ENCODE data around the gene HSD17B14. TPM values are rescaled to one million over a fixed set of nuclear protein-coding genes. Genes with fewer than 3 reads are reported as not detected.
"Not testable (repeated sequence)": the region's sequence is repeated elsewhere in the genome, so short reads cannot be mapped to it uniquely, and the experiment has no call there.

The HSD17B14 gene
- total RNA-seq (under 1 TPM in 1 of 2 donors, not detected in 1; 0.44 TPM), total RNA-seq (0 to 0.08 reads per million in 2 donors)

GRCh38 chr19:48836089-48837017 lies at the start of gene HSD17B14:
HSD17B14 (minus strand) TSS chr19:48836491; CDS start chr19:48836411, 80 bp downstream.
- H3K9me3 ChIP-seq (ENCODE audit: control insufficient read depth, low read length, poor library complexity, severe bottlenecking) = no peaks in the 10 kb centered on the region
- Mint-ChIP-seq H3K27ac (peak within 1 kb of the TSS; percentile 62), H3K4me3 (peak within 1 kb of the TSS; percentile 87), H3K4me1 (peaks cover 16% of the 10 kb centered on the region), H3K27me3 (peaks cover 11% of the 10 kb centered on the region), H3K36me3 (ENCODE audit: low read depth) (peaks cover 5% of the 10 kb centered on the region)
- peak; percentile 28 for ATAC-seq
- DNase-seq = no peak

- Mint-ChIP-seq H3K4me3 (no peak overlapping the region), H3K4me1 (peaks cover 10% of the 10 kb centered on the region), H3K27me3 (no peaks in the 10 kb centered on the region), H3K36me3 (ENCODE audit: low read depth) (no peaks in the 10 kb centered on the region), H3K27ac (peak overlapping the region; percentile 99)
- H3K9me3 ChIP-seq (ENCODE audit: control insufficient read depth, low read length, poor library complexity, severe bottlenecking) = no peaks in the 10 kb centered on the region
- ATAC-seq = no peak
- no peak for DNase-seq
Measured at GRCh38 chr19:48883726-48884125, 47.4 kb upstream of the HSD17B14 start.

GRCh38 chr19:48881741-48882657 lies 45.7 kb upstream of the HSD17B14 start:
- peak overlapping the region; percentile 68 for H3K4me3 Mint-ChIP-seq
- H3K27ac Mint-ChIP-seq = peak overlapping the region; percentile 99
- H3K27me3 Mint-ChIP-seq = no peaks in the 10 kb centered on the region
- H3K36me3 Mint-ChIP-seq (ENCODE audit: low read depth) = no peaks in the 10 kb centered on the region
- peaks cover 20% of the 10 kb centered on the region for H3K4me1 Mint-ChIP-seq
- no peak for DNase-seq
- no peaks in the 10 kb centered on the region for H3K9me3 ChIP-seq (ENCODE audit: control insufficient read depth, low read length, poor library complexity, severe bottlenecking)
- peak; percentile 52 for ATAC-seq

GRCh38 chr19:48879696-48880095 lies 43.4 kb upstream of the HSD17B14 start:
- not testable (repeated sequence) for H3K9me3 ChIP-seq (ENCODE audit: control insufficient read depth, low read length, poor library complexity, severe bottlenecking); ATAC-seq; H3K27me3 Mint-ChIP-seq; DNase-seq; H3K36me3 Mint-ChIP-seq (ENCODE audit: low read depth)
- Mint-ChIP-seq H3K4me3 (peak overlapping the region; percentile 47), H3K4me1 (peaks cover 33% of the 10 kb centered on the region), H3K27ac (peak overlapping the region; percentile 99)

GRCh38 chr19:48879025-48879637 lies 42.8 kb upstream of the HSD17B14 start:
- no peak for ATAC-seq
- no peaks in the 10 kb centered on the region for H3K9me3 ChIP-seq (ENCODE audit: control insufficient read depth, low read length, poor library complexity, severe bottlenecking)
- H3K4me1 Mint-ChIP-seq = peaks cover 39% of the 10 kb centered on the region
- peak overlapping the region; percentile 99 for H3K27ac Mint-ChIP-seq
- H3K27me3 Mint-ChIP-seq = no peaks in the 10 kb centered on the region
- H3K4me3 Mint-ChIP-seq = peak overlapping the region; percentile 70
- DNase-seq = no peak
- H3K36me3 Mint-ChIP-seq (ENCODE audit: low read depth) = peaks cover 9% of the 10 kb centered on the region

- H3K4me3 Mint-ChIP-seq = peak overlapping the region; percentile 70
- H3K4me1 Mint-ChIP-seq = peaks cover 46% of the 10 kb centered on the region
- peak overlapping the region; percentile 99 for H3K27ac Mint-ChIP-seq
- ATAC-seq = no peak
- no peaks in the 10 kb centered on the region for H3K27me3 Mint-ChIP-seq
- H3K36me3 Mint-ChIP-seq (ENCODE audit: low read depth) = peaks cover 16% of the 10 kb centered on the region
- DNase-seq = no peak
- H3K9me3 ChIP-seq (ENCODE audit: control insufficient read depth, low read length, poor library complexity, severe bottlenecking) = no peaks in the 10 kb centered on the region
Measured at GRCh38 chr19:48878196-48879024, 42.1 kb upstream of the HSD17B14 start.

GRCh38 chr19:48877855-48878195 lies 41.5 kb upstream of the HSD17B14 start:
- peak overlapping the region; percentile 99 for H3K27ac Mint-ChIP-seq
- DNase-seq = no peak

GRCh38 chr19:48876043-48876981 lies 40.0 kb upstream of the HSD17B14 start:
- not testable (repeated sequence) for H3K27me3 Mint-ChIP-seq; ATAC-seq; H3K9me3 ChIP-seq (ENCODE audit: control insufficient read depth, low read length, poor library complexity, severe bottlenecking)
- Mint-ChIP-seq H3K27ac (peak overlapping the region; percentile 99), H3K4me3 (peak overlapping the region; percentile 95), H3K36me3 (ENCODE audit: low read depth) (peaks cover 27% of the 10 kb centered on the region), H3K4me1 (peaks cover 56% of the 10 kb centered on the region)
- peak in 1 of 3 donors; percentile 39 for DNase-seq

More at GRCh38 chr19:48877855-48878195, 41.5 kb upstream of the HSD17B14 start:
- Mint-ChIP-seq H3K4me3 (peak overlapping the region; percentile 70), H3K4me1 (peaks cover 52% of the 10 kb centered on the region), H3K36me3 (ENCODE audit: low read depth) (peaks cover 22% of the 10 kb centered on the region), H3K27me3 (no peaks in the 10 kb centered on the region)
- no peak for ATAC-seq
- no peaks in the 10 kb centered on the region for H3K9me3 ChIP-seq (ENCODE audit: control insufficient read depth, low read length, poor library complexity, severe bottlenecking)

GRCh38 chr19:48874303-48875135 lies 38.2 kb upstream of the HSD17B14 start:
- Mint-ChIP-seq H3K27ac (peak overlapping the region; percentile 99), H3K4me1 (peaks cover 56% of the 10 kb centered on the region), H3K36me3 (ENCODE audit: low read depth) (peaks cover 27% of the 10 kb centered on the region), H3K4me3 (peak overlapping the region; percentile 95), H3K27me3 (no peaks in the 10 kb centered on the region)
- ATAC-seq (peak; percentile 14), DNase-seq (peak in 2 of 3 donors; percentile 36 to 48)
- no peaks in the 10 kb centered on the region for H3K9me3 ChIP-seq (ENCODE audit: control insufficient read depth, low read length, poor library complexity, severe bottlenecking)

- DNase-seq (no peak), ATAC-seq (no peak)
- Mint-ChIP-seq H3K4me3 (peak overlapping the region; percentile 95), H3K36me3 (ENCODE audit: low read depth) (peaks cover 27% of the 10 kb centered on the region), H3K27me3 (no peaks in the 10 kb centered on the region), H3K27ac (peak overlapping the region; percentile 99), H3K4me1 (peaks cover 54% of the 10 kb centered on the region)
- no peaks in the 10 kb centered on the region for H3K9me3 ChIP-seq (ENCODE audit: control insufficient read depth, low read length, poor library complexity, severe bottlenecking)
Measured at GRCh38 chr19:48873476-48874302, 37.4 kb upstream of the HSD17B14 start.

All from T-helper 17 cell (primary cell).